Gastroesophageal sphincter (tissue), 4 donors: ENCODE data around the gene LIN9. TPM values are rescaled to one million over a fixed set of nuclear protein-coding genes. Genes with fewer than 3 reads are reported as not detected.

Source experiments
- ATAC-seq: fragments of 150-250 bp; one replicate; pipeline ENCODE4 v1.9.1; 2016; ENCODE audit warnings: mild to moderate bottlenecking, moderate library complexity
- H3K27ac ChIP-seq, 4 donors: fragments of 200-600 bp; sonication (generic) in 3 of 4; 1 replicate in 3 of 4; 2 replicates in 1 of 4; pipeline ENCODE4 v1.5.1; 2016 to 2019
- H3K27me3 ChIP-seq: fragments of 200-600 bp; sonication (generic); one replicate; pipeline ENCODE4 v1.5.1; 2019
- H3K36me3 ChIP-seq, 2 donors: fragments of 200-600 bp; sonication (generic); one replicate each; pipeline ENCODE4 v1.5.1; 2019; ENCODE audit warnings: control low read depth in 1 of 2
- H3K4me1 ChIP-seq, 3 donors: fragments of 200-600 bp; sonication (generic); 1 replicate in 2 of 3; 2 replicates in 1 of 3; pipeline ENCODE4 v1.5.1; 2016 to 2019; ENCODE audit warnings: control low read depth in 2 of 3
- H3K4me3 ChIP-seq, 2 donors: fragments of 200-600 bp; sonication (generic); one replicate each; pipeline ENCODE4 v1.5.1; 2019; ENCODE audit warnings: mild to moderate bottlenecking in 1 of 2, moderate library complexity in 1 of 2
- H3K9me3 ChIP-seq, 3 donors: fragments of 200-600 bp; sonication (generic); one replicate each; pipeline ENCODE4 v1.5.1; 2017 to 2019; ENCODE audit warnings: control low read depth in 2 of 3
- CTCF ChIP-seq, 4 experiments: fragments of 200-600 bp in 2 of 4; fragments of 450-650 bp in 2 of 4; sonication (generic) in 1 of 4; IDR thresholded peaks; one replicate each; pipeline ENCODE4 v1.5.1; 2017 to 2019; ENCODE audit warnings: antibody characterized with exemption in 4 of 4, mild to moderate bottlenecking in 2 of 4, moderate library complexity in 2 of 4
- EP300 ChIP-seq: sonication (generic); formaldehyde crosslinking; IDR thresholded peaks from one replicate; pipeline ENCODE4 v1.6.1; 2017; ENCODE audit warnings: antibody characterized with exemption, mild to moderate bottlenecking
- POLR2A ChIP-seq, 2 donors: fragments of 450-650 bp; IDR thresholded peaks; one replicate each; pipeline ENCODE4 v1.6.1; 2017; ENCODE audit warnings: antibody characterized with exemption in 2 of 2, mild to moderate bottlenecking in 2 of 2, moderate library complexity in 1 of 2
- POLR2AphosphoS5 ChIP-seq: sonication (generic); formaldehyde crosslinking; IDR thresholded peaks from one replicate; pipeline ENCODE4 v1.6.1; 2017; ENCODE audit warnings: antibody characterized with exemption
- WGBS, 2 donors: methylation state at CpG; one replicate each; pipeline ENCODE4 v1.1.5; 2018; ENCODE audit warnings: low coverage in 1 of 2; 5-methylcytosine and 5-hydroxymethylcytosine counted together
- total RNA-seq, 4 donors: library from RNA; depleted of rRNA; stranded (reverse); fragments of >200 nt; gene quantifications; one replicate each; pipeline ENCODE4 v1.1.0, GENCODE V29; 2016

Gene LIN9
- total RNA-seq, 4 donors from 2014 or later: 2.8 to 5.4 (median 3.4) TPM

- WGBS, 2 donors: 33 to 71% methylated on average over 2 of the region's 2 CpGs
- no peaks in the 10 kb centered on the region for H3K27me3 ChIP-seq
- H3K9me3 ChIP-seq: no peaks in the 10 kb centered on the region
- H3K4me1 ChIP-seq: no peaks in the 10 kb centered on the region
- no peak overlapping the region for H3K27ac ChIP-seq
- ATAC-seq: no peak
- TF ChIP-seq POLR2AphosphoS5 (no peak), CTCF (IDR thresholded peaks at IDR 0.05) (no peak), EP300 (no peak), POLR2A (IDR thresholded peaks at IDR 0.05) (no peak)
- H3K36me3 ChIP-seq: no peaks in the 10 kb centered on the region
- no peak overlapping the region for H3K4me3 ChIP-seq
Measured at GRCh38 chr1:226332947-226333346, 24.0 kb upstream of the LIN9 start.

GRCh38 chr1:226329237-226329636 lies 20.3 kb upstream of the LIN9 start:
- no peak for TF ChIP-seq POLR2A (IDR thresholded peaks at IDR 0.05)
- TF ChIP-seq POLR2AphosphoS5: no peak
- no peak for TF ChIP-seq CTCF (IDR thresholded peaks at IDR 0.05)
- TF ChIP-seq EP300: no peak
- Histone ChIP-seq H3K4me3 (no peak overlapping the region), H3K27ac (no peak overlapping the region), H3K27me3 (no peaks in the 10 kb centered on the region), H3K36me3 (no peaks in the 10 kb centered on the region), H3K4me1 (no peaks in the 10 kb centered on the region), H3K9me3 (no peaks in the 10 kb centered on the region)
- 95 to 100% methylated on average over 1 to 3 of the region's 3 CpGs for WGBS, 2 donors
- no peak for ATAC-seq

GRCh38 chr1:226327761-226328162 lies 18.8 kb upstream of the LIN9 start:
- Histone ChIP-seq H3K27ac (no peak overlapping the region), H3K27me3 (no peaks in the 10 kb centered on the region), H3K9me3 (no peaks in the 10 kb centered on the region), H3K4me1 (no peaks in the 10 kb centered on the region), H3K4me3 (no peak overlapping the region), H3K36me3 (no peaks in the 10 kb centered on the region)
- 86 to 100% methylated on average over 1 of the region's 2 CpGs for WGBS, 2 donors
- ATAC-seq: no peak
- TF ChIP-seq EP300 (no peak), CTCF (IDR thresholded peaks at IDR 0.05) (no peak), POLR2A (IDR thresholded peaks at IDR 0.05) (no peak), POLR2AphosphoS5 (no peak)

- H3K27me3 ChIP-seq: peaks cover 14% of the 10 kb centered on the region
- 33 to 44% methylated on average over 1 of the region's 1 CpG for WGBS, 2 donors
- H3K4me3 ChIP-seq: no peak overlapping the region
- H3K27ac ChIP-seq: no peak overlapping the region
- H3K4me1 ChIP-seq: no peaks in the 10 kb centered on the region
- H3K9me3 ChIP-seq: no peaks in the 10 kb centered on the region
- no peak for ATAC-seq
- H3K36me3 ChIP-seq: no peaks in the 10 kb centered on the region
- TF ChIP-seq POLR2A (IDR thresholded peaks at IDR 0.05) (no peak), POLR2AphosphoS5 (no peak), CTCF (IDR thresholded peaks at IDR 0.05) (no peak), EP300 (no peak)
Measured at GRCh38 chr1:226325178-226325577, 16.2 kb upstream of the LIN9 start.

GRCh38 chr1:226324479-226324878 lies 15.5 kb upstream of the LIN9 start:
- no peak for ATAC-seq
- H3K36me3 ChIP-seq: no peaks in the 10 kb centered on the region
- H3K9me3 ChIP-seq: no peaks in the 10 kb centered on the region
- H3K27ac ChIP-seq: no peak overlapping the region
- TF ChIP-seq CTCF (IDR thresholded peaks at IDR 0.05) (no peak), POLR2AphosphoS5 (no peak), POLR2A (IDR thresholded peaks at IDR 0.05) (no peak), EP300 (no peak)
- peaks cover 14% of the 10 kb centered on the region for H3K27me3 ChIP-seq
- no peaks in the 10 kb centered on the region for H3K4me1 ChIP-seq
- H3K4me3 ChIP-seq: no peak overlapping the region
